GM21367 (cell line): ENCODE results near the gene GALNT11.
"Not testable (repeated sequence)": the region's sequence is repeated elsewhere in the genome, so short reads cannot be mapped to it uniquely, and the experiment has no call there.

ENCODE experiments used
- ATAC-seq: cut with Tn5 transposase; IDR thresholded peaks from one replicate; pipeline ENCODE4 v1.9.1; 2021; ENCODE audit not compliant: unreplicated experiment

Gene GALNT11

DNA sequence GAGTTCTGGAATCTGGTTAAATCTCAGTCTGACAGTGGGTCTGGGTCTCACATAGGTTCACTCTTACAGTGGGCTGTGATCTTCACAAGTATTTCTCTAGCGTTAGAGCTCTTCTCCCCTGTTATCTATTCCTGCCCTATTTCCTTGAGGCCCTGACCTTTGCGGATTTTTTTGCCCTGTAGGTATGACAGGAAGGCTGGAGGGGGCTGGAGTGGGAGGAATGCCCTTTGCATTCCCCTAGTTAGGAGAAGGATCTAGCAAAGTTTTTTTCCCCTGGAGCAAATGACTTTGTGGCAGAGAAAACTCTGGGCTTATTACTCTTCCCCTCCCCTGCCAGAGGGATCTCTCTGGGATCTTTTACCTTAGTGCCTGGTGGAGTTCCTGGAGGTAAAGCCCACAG, 49.2 kb downstream of the GALNT11 start:
- no peak for ATAC-seq

DNA sequence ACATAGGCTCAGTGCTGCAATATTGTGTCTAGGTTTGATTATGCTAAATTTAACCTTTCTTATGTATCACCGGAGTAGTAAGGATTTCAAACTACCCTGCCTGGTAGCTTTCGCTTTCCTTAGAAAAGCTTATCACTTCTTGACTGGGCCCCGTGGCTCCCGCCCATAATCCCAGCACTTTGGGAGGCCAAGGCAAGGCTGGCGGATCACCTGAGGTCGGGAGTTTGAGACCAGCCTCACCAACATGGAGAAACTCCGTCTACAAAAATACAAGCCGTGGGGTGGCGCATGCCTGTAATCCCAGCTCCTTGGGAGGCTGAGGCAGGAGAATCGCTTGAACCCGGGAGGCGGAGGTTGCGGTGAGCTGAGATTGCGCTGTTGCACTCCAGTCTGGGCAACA, 49.9 kb downstream of the GALNT11 start:
- ATAC-seq: not testable (repeated sequence)

DNA sequence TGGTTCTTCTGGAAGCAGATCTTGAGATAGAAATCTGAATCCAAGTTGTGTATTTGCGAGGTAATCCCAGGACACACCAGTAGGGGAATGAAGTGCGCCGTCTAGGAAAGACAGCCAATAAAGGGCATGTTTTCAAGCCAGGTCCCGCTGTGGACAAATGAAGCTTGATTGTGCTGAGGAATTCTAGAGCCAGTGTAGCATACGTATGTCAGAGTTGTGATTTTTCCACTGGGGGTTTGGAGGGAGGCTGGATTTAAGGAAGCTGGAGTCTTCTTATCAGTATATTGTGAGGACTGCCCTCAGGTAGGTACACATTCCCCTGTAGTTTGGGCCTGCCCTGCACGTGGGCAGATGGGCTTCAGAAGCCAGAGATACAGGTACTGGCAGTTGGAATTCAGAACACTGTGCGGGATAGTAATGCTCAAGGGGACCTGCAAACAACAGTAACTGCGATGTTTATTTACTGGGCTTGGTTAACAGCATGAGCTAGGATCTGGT, 50.9 kb downstream of the GALNT11 start:
- no peak for ATAC-seq

DNA sequence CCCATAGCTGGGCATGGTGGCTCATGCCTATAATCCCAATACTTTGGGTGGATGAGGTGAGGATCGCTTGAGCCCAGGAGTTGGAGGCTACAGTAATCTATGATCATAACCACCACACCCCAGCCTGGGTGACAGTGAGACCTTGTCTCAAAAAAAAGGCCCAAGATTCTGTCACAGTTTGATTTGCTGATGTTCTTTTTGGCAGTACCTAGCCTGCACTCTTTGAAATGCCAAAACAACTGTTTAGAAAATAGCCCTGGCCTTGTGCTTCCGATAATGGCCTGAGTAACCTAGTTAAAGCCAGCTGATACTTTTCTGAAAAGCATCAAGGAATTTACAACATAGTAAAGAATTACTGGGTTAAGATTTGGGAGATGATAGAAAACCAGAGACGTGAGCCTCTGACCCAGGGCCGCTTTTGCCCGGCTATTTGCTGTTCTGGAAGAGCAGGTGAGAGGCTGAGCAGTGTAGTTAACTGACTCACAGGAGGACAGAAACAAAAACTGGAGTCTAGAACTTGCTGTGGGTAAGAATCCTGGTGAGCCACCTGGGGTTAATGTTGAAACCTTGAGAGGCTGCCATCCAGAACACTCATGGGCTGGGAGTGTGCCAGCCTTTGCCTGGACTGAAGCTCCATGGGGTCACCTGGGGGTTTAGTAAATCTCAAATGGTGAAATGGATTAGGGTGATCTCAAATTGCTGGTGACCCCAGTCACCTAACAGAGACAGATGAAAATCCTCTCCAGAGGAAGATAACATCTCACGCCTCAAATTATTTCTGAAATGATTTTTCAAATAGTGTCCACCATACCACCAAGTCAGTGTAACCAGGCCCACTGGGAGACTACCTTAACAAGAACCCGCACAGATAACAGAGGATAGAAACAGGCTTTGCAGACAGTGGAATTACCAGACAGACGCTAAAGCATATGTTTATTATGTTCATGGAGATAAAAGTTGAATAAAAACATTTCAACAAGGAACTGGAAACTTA, 51.8 kb downstream of the GALNT11 start:
- no peak for ATAC-seq

DNA sequence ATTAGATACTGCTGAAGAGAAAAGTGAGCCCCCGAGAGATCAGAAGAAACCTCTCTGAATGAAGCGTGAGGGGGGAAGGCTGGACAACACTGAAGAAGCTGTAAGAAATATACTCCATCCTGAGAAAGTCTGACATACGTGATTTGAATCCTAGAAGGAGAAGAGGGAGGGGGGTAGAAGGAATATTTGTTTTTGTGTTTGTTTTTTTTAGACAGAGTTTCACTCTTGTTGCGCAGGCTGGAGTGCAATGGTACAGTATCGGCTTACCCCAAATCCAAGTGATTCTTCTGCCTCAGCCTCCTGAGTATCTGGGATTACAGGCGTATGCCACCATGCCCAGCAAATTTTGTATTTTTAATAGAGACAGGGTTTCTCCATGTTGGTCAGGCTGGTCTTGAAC, 52.6 kb downstream of the GALNT11 start:
- ATAC-seq: no peak

DNA sequence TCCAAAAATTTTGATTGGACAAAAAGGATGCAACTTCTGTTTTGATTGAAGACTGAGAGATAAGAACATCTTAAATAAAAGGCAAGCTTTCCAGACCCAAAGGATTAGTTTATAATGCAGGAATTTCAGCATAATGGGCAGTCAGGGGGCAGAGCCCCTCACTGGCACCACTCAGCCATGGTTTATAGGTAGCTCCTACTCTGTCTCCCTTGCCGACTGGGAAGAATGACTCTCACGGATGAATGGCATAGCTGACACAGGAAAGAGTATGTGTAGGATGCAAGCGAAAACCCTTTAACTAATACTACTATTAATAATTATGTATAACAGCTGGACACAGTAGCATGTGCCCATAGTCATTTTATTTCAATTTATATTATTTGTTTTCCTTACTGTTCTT, 53.3 kb downstream of the GALNT11 start:
- ATAC-seq: no peak

DNA sequence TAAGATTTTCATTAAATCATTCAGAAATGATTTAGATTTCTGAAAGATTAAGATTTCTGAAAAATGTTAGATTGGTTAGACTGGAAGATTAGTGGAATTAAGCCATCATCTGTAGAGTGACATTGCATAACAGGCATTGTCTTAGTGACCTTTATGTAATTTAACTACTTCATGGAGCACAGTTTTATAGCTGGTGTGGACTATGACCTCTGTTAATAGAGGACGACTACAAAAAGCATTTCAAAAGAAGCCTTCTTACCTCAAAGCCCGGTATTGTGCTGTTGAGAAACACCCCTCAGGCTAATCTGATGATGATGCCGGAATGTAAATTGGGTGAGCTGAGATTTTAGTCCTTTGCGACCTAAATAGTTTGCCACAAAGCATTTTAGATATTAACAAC, 55.6 kb downstream of the GALNT11 start:
- no peak for ATAC-seq

DNA sequence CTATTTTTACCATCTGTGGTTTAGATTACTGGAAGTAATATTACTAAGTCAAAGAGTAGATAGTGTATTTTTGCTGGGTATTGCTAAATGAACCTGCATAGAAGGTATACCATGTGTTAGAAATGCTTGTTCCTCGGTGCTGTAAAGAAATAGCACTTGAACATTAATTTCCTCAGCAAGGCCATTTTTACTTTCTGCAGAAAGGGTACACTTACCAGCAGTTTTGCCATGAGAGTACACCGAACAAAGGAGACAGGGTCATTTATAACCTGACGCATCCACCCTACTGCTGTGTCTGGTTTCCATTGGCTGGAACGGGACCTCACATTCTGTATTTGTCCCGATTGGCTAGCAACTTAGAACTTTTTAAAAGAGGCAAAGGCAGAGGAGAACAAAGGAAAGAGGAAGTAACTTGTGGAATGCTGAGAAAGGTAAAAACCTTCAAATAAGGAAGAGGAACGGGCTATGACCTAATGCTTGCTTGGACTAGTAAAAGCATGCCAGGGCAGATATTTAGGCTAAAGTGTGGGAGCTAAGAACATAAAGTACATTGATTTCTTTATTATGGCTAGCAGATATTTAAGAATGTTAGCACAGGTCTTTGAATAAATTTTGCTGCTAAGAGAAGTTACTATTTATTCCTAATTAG, 56.7 kb downstream of the GALNT11 start:
- ATAC-seq: not testable (repeated sequence)

DNA sequence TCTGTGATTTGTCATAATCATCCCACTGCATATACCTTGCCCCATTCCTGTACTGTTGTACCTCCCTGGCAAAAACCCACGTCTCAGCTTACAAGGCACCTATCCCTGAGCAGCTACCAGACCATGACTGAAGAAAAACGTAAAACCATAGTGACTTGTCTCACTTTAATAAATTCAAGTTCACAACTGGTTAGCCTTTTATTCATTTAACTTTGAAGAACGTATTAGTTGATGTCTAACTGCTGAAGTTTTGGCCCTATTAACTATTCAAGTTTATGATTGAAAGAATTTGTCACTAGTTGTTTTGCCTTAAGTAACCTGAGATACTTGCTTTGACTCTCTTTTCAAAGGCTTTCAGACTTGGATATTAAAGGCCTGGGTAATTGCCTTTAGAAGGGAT, 59.7 kb downstream of the GALNT11 start:
- ATAC-seq: no peak

DNA sequence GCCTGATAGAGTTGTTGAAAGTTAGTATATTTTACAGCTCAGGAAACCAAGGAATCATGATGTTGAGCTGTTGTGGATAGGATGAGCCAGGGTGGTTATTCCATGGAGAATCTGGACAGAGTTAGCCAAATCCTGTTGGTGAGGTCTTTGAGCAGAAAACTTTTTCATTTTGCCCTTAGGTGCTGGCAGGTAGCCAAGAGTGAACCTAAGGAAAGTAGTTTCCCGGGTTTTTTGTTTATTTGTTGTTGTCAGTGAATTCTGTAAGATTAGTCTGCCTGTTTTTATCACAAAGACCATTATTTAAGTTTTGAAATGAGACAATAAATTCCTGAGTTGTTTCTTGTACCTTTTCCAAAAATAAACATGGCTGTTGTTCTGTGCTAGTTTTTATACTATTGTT, 61.0 kb downstream of the GALNT11 start:
- ATAC-seq: no peak

DNA sequence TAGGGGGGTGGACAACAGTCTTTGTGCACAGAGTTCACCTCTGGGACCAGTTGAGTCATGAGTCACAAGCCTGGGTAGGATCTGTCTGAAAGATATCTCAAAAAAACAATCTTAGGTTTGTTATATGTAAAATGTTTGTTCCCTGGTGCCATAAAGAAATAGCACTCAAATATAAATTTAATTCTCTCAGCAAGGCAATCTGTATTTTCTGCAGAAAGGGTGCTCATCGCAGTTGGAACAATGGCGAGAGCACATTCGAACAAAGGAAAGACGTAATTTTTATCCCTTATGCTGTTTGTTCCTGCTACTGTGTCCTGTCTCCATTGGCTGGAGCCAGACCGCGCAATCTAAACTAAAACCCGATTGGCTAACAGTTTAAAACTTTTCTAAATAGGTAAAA, 63.7 kb downstream of the GALNT11 start:
- no peak for ATAC-seq

DNA sequence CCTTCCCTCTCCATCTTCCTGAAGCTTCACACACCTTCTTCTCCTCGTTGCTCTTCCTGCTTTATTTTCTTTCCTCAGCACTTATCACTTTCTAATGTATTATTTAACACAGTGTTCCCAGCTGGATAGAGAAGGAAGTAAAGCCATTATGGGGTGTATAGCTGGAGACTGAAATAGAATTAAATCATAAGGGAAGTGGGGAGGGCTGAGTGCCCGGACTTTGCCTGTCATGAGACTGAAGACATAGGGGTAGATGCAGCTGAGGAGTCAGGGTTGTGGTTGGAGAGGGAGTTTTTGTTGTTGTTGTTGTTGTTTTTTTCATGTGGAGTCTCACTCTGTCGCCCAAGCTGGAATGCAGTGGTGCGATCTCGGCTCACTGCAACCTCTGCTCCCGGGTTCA, 65.3 kb downstream of the GALNT11 start:
- no peak for ATAC-seq

DNA sequence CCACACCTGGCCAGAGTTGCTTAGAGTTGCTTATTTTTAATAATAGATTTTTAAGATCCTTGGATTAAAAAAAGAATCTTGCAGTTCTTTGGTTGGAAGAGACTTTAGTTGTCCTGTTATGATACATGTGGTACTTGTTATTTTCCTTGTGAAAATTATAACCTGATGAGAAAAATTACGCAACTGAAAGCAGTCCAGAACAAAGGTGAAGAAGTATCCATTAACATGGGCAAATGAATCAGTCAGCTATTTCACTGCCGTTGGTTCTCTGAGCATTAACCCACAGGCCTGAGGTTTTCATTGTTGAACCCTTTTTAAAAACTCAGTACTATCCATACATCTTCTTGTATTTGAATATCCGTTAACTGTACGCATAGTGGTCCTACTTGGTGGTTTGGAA, 68.2 kb downstream of the GALNT11 start:
- no peak for ATAC-seq

DNA sequence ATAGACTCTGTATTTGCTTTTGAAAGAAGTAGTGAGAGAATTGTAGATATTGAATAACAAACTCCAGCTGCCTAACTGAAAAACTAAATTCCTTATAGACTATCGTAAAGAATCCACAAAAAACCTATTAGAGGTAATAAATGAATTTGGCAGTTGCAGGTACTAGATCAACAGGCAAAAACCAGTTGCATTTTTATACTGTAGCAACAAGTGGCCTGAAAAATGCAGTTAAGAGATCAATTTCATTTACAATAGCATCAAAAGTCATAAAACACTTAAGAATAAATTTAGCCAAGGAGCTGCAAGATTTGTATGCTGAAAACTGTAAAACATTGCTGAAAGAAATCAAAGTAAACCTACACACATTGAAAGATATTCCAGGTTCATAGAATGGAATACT, 70.3 kb downstream of the GALNT11 start:
- ATAC-seq: no peak

DNA sequence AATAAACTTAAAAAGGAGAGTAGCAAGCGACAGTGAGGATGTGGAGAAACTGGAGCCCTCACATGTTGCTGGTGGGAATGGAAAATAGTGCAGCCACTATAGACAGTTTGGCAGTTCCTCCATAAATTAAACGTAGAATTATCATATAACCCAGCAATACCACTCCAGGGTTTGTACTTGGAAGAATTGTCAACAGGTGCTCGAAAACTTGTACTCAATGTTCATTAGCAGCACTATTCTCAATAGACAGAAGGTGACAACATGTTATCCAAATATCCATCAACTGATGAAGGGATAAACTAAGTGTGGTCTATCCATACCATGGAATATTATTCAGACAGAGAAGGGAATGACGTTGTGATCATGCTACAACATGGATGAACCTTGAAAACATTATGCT, 71.9 kb downstream of the GALNT11 start:
- ATAC-seq: no peak

DNA sequence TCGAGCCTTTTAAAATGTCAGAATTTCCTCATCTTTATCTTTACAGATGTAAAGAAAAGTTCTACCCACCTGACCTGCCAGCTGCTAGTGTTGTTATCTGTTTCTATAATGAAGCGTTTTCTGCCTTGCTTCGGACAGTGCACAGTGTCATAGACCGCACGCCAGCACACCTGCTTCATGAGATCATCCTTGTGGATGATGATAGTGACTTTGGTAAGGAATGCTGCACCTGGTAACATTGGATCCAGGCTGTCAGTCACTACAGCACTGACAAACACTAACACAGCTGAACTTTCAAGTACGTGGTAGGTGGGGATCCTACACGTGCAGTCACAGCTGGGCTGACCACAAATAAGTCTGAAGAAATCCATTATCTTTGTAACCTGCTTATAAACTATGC, 77.6 kb downstream of the GALNT11 start:
- ATAC-seq: no peak

DNA sequence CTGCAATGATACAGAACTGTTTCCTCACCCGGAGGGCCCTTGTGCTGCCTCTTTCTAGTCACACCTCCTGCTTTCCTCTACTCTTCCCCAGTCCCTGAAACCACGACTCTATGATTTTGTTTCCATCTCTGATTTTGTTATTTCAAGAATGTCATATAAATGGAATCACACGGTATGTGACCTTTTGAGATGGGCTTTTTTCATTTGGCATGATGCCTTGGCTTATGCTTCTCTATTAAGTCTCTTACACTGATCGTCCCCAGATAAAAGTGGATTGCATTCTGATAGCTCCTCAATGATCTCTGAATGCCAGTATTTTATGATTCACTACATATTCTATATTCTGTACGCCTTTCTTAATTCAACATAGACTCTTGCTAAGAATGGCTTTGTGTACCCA, 78.2 kb downstream of the GALNT11 start:
- ATAC-seq: no peak

DNA sequence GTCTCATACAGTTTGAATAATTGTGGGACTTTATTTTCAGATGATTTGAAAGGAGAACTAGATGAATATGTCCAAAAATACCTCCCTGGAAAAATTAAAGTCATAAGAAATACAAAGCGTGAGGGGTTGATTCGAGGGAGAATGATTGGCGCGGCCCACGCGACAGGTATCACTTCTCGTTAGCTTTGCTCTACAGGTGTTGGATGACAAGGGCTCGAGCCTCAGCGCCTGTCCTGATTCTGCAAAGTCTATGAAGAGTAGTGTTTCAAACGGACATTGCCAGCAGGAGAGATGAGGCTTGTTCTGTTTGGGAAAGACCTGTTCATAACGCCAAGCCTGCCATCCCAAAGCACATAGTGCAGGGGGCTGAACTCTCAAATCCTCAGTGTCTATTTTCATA, 79.7 kb downstream of the GALNT11 start:
- ATAC-seq: no peak

DNA sequence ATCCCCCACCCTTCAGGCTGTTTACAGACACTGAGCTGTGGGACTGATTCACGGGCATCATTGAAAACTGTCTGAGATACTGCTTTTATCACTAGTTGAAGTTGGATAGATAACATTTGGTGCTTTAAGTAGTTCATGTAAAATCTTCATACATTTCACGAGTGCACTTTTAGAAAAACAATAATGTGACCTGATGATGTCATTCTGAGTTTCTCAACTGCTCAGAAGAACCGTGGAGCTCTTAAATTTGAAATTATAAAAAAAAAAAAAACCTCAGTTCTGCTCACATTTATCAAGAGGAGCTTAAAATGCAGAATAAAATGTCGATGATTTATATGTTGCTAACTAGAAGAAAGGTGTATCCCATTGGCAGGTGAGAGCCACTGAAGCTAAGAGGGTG, 81.5 kb downstream of the GALNT11 start:
- ATAC-seq: no peak

DNA sequence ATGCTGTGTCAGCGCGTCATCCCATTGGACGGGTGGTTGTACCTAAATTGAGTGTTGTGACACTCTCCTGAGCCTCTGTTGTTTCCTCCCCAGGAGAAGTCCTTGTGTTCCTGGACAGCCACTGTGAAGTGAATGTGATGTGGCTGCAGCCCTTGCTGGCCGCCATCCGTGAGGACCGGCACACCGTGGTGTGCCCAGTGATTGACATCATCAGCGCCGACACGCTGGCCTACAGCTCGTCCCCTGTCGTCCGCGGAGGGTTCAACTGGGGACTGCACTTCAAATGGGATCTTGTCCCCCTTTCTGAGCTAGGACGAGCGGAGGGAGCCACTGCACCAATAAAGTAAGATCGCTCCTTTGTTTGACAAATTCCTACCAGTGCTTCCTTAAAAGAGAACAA, 82.5 kb downstream of the GALNT11 start:
- ATAC-seq: no peak

DNA sequence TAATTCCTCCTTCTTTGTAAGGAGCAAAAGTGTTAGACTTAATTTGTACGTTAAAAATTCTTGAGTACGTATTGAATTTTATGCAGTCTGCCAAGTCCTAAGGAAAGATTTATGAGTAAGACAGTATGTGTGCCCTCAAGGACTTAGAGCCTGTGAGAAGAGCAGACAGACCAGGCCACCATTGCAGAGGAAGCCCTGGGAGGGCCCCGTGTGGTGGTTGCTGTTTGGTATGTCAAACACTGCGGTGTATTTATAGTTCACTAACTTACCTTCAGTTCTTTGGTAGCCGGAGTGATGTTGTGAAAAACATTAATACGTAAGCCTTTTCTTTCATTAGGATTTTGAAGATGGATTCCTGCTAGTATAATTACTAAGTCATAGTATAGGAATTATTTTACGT, 82.9 kb downstream of the GALNT11 start:
- no peak for ATAC-seq

DNA sequence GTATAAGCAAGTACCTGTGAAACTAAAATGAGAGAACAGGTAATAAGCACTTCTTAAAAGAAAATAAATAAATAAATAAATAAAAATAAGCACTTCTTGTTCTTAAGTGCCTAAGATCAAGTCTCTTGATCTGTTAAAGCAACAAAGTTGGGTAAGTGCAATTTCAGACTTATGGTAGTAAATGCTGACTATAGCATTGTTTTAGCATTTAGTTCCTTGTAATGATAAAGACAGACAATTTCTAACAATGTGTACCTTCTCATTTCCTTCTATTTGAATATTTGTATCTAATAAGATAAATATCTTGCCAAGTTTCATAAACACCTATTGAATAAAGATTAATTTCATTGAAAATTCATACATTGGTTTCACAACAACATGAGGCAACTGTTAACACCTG, 87.4 kb downstream of the GALNT11 start:
- ATAC-seq: no peak
